ENCODE measurements around the gene CFAP100. TPM values are rescaled to one million over a fixed set of nuclear protein-coding genes. Genes with fewer than 3 reads are reported as not detected.

The CFAP100 gene
- total RNA-seq, 3 donors from 2014 or later (not counting 1 experiment from before 2014, with no cell fraction given), result not detected

- H3K4me1 ChIP-seq (ENCODE audit: control insufficient read depth, insufficient read depth, low read length), result no peaks in the 10 kb centered on the region
- 95% methylated on average over 8 of the region's 8 CpGs for WGBS (ENCODE audit: insufficient coverage)
- Mint-ChIP-seq H3K4me3 (no peak overlapping the region), H3K27me3 (ENCODE audit: low read depth in 2 of 2) (no peaks in the 10 kb centered on the region), H3K9me3 (peaks cover 3 to 4% of the 10 kb centered on the region in 2 donors), H3K36me3 (peaks cover 7% of the 10 kb centered on the region), H3K27ac (no peak overlapping the region), H3K4me1 (peaks cover 0 to 5% of the 10 kb centered on the region in 2 donors)
- TF ChIP-seq CTCF (IDR thresholded peaks at IDR 0.05), result no peak
- no peak overlapping the region for H3K4me3 ChIP-seq (ENCODE audit: low read length)
- DNase-seq (no peak), ATAC-seq (no peak)
- H3K27me3 ChIP-seq (ENCODE audit: control insufficient read depth, insufficient read depth, low read length), result no peaks in the 10 kb centered on the region
- no peaks in the 10 kb centered on the region for H3K36me3 ChIP-seq (ENCODE audit: control insufficient read depth, insufficient read depth, low read length)
- H3K27ac ChIP-seq (ENCODE audit: low read length), result no peak overlapping the region
- intact Hi-C loops (cut with micrococcal nuclease), result no loop called here
- peaks cover 4% of the 10 kb centered on the region for H3K9me3 ChIP-seq (ENCODE audit: control insufficient read depth, insufficient read depth, low read length)
Observed at GRCh38 chr3:126422121-126422520, 27.4 kb downstream of the CFAP100 start.

- no peak for ATAC-seq
- Mint-ChIP-seq H3K9me3 (peaks cover 3 to 4% of the 10 kb centered on the region in 2 donors), H3K36me3 (peaks cover 7% of the 10 kb centered on the region), H3K27me3 (ENCODE audit: low read depth in 2 of 2) (no peaks in the 10 kb centered on the region), H3K4me3 (no peak overlapping the region), H3K4me1 (peaks cover 0 to 5% of the 10 kb centered on the region in 2 donors), H3K27ac (no peak overlapping the region)
- no peaks in the 10 kb centered on the region for H3K27me3 ChIP-seq (ENCODE audit: control insufficient read depth, insufficient read depth, low read length)
- H3K9me3 ChIP-seq (ENCODE audit: control insufficient read depth, insufficient read depth, low read length), result peaks cover 4% of the 10 kb centered on the region
- no peak for DNase-seq
- intact Hi-C loops (cut with micrococcal nuclease), result no loop called here
- no peaks in the 10 kb centered on the region for H3K4me1 ChIP-seq (ENCODE audit: control insufficient read depth, insufficient read depth, low read length)
- H3K36me3 ChIP-seq (ENCODE audit: control insufficient read depth, insufficient read depth, low read length), result no peaks in the 10 kb centered on the region
- no peak overlapping the region for H3K4me3 ChIP-seq (ENCODE audit: low read length)
- no peak for TF ChIP-seq CTCF (IDR thresholded peaks at IDR 0.05)
- no peak overlapping the region for H3K27ac ChIP-seq (ENCODE audit: low read length)
- 90% methylated on average over 4 of the region's 4 CpGs for WGBS (ENCODE audit: insufficient coverage)
Observed at GRCh38 chr3:126422571-126423091, 27.9 kb downstream of the CFAP100 start.

GRCh38 chr3:126423191-126424038, 28.7 kb downstream of the CFAP100 start:
- no peak overlapping the region for H3K4me3 Mint-ChIP-seq
- DNase-seq, result no peak
- Histone ChIP-seq H3K4me3 (ENCODE audit: low read length) (no peak overlapping the region), H3K4me1 (ENCODE audit: control insufficient read depth, insufficient read depth, low read length) (no peaks in the 10 kb centered on the region), H3K9me3 (ENCODE audit: control insufficient read depth, insufficient read depth, low read length) (peaks cover 4% of the 10 kb centered on the region), H3K27ac (ENCODE audit: low read length) (no peak overlapping the region), H3K36me3 (ENCODE audit: control insufficient read depth, insufficient read depth, low read length) (no peaks in the 10 kb centered on the region), H3K27me3 (ENCODE audit: control insufficient read depth, insufficient read depth, low read length) (no peaks in the 10 kb centered on the region)
- H3K36me3 Mint-ChIP-seq, result peaks cover 7% of the 10 kb centered on the region
- no peak for ATAC-seq
- peaks cover 0 to 5% of the 10 kb centered on the region in 2 donors for H3K4me1 Mint-ChIP-seq
- intact Hi-C loops (cut with micrococcal nuclease), result no loop called here
- no peak overlapping the region for H3K27ac Mint-ChIP-seq
- peaks cover 3 to 4% of the 10 kb centered on the region in 2 donors for H3K9me3 Mint-ChIP-seq
- no peak for TF ChIP-seq CTCF (IDR thresholded peaks at IDR 0.05)
- 94% methylated on average over 26 of the region's 26 CpGs for WGBS (ENCODE audit: insufficient coverage)
- H3K27me3 Mint-ChIP-seq (ENCODE audit: low read depth in 2 of 2), result no peaks in the 10 kb centered on the region

Data from natural killer cell (primary cell).